ENCODE measurements around the gene NPPC.

The NPPC gene

DNA sequence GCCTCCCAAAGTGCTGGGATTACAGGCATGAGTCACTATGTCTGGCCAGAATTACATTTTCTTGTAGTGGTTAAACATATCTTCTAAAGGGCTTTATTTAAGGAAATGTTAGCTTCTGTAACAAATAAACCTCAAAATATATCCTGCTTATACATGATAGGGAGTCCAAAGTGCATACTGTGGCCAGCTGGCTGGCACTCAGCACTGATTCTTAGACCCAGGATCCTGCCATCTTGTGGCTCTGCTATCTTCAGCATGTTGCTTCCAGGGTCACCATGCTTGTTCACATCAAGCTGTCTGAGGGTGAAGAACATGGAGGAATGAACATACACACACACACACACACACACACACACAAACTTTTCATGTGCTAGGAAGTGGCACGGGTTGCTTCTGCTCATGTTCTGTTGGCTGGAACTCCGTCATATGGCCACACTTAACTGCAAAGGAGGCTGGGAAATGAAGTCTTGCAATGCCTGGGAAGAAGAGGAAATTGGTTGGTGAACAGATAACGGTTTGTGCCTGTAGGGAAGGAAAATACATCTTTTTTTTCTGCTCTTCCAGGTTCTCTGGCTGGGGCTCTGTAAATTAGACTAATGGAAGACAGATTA, 40.0 kb downstream of the NPPC start:
- Histone ChIP-seq H3K79me2 (ENCODE audit: insufficient read depth, low read length) (no peaks in the 10 kb centered on the region), H4K20me1 (ENCODE audit: insufficient read depth, low read length) (no peaks in the 10 kb centered on the region), H2AFZ (ENCODE audit: low read length) (no peak overlapping the region), H3K4me2 (ENCODE audit: low read length) (no peak overlapping the region), H3K36me3 (ENCODE audit: insufficient read depth, low read length) (no peaks in the 10 kb centered on the region), H3K27ac (ENCODE audit: low read depth, low read length, poor library complexity, severe bottlenecking) (no peak overlapping the region), H3K27me3 (ENCODE audit: insufficient read depth, low read length) (peaks cover 12% of the 10 kb centered on the region; the same call in 1 of the 2 replicates), H3K9me3 (ENCODE audit: low read length) (0 out of 2 replicates have a peak, but pooled peaks cover 2% of the 10 kb centered on the region), H3K9me2 (ENCODE audit: low read depth, low read length) (no peaks in the 10 kb centered on the region), H3K4me1 (ENCODE audit: insufficient read depth, low read length, severe bottlenecking) (no peaks in the 10 kb centered on the region), H3K4me3 (ENCODE audit: low read depth, low read length, poor library complexity, severe bottlenecking) (no peak overlapping the region), H3F3A (ENCODE audit: insufficient read depth, low read length) (no peaks in the 10 kb centered on the region), H3K9ac (ENCODE audit: low read length) (no peak overlapping the region)
- TF ChIP-seq, protein P1, sequence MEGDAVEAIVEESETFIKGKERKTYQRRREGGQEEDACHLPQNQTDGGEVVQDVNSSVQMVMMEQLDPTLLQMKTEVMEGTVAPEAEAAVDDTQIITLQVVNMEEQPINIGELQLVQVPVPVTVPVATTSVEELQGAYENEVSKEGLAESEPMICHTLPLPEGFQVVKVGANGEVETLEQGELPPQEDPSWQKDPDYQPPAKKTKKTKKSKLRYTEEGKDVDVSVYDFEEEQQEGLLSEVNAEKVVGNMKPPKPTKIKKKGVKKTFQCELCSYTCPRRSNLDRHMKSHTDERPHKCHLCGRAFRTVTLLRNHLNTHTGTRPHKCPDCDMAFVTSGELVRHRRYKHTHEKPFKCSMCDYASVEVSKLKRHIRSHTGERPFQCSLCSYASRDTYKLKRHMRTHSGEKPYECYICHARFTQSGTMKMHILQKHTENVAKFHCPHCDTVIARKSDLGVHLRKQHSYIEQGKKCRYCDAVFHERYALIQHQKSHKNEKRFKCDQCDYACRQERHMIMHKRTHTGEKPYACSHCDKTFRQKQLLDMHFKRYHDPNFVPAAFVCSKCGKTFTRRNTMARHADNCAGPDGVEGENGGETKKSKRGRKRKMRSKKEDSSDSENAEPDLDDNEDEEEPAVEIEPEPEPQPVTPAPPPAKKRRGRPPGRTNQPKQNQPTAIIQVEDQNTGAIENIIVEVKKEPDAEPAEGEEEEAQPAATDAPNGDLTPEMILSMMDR (IDR thresholded peaks at IDR 0.05; ENCODE audit: low read length) = no peak
- no peak for TF ChIP-seq EZH2 (IDR thresholded peaks at IDR 0.05; ENCODE audit: borderline replicate concordance, low read length)

DNA sequence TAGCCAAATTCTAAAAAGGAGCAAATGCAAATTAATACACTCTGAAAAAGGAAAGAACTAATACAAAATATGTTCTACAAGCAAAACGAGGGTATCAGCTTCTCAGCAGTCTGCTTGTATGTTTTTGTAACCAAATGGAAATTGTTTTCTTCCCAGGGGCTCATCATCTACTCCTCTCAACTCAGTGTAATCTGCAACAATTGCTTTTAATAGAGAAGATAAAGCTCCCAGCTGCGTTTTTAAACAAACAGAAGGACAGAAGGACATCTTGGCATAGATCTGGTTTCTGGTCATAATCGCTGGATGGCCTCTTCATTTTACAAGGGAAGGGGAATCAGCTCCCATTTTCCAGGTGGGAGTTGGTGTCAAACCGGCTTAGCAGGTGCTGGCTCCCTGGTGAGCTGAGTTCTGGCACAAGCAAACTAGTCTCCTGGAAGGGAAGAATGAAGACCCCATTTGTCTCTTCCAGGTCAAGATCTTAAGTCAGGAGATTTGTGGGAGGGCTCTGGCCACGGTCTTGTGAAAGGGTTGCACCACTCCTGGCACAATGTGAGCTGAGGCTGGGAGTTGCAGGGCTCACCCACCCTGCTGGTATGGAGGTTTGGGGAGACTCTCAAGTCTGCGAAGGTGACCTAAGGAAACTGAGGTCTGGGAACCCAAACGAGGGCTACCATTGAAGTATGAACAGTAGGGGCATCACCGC, 41.6 kb downstream of the NPPC start:
- Histone ChIP-seq H3K9me2 (ENCODE audit: low read depth, low read length) (no peaks in the 10 kb centered on the region), H3K27ac (ENCODE audit: low read depth, low read length, poor library complexity, severe bottlenecking) (no peak overlapping the region), H3K79me2 (ENCODE audit: insufficient read depth, low read length) (no peaks in the 10 kb centered on the region), H3K9me3 (ENCODE audit: low read length) (0 out of 2 replicates have a peak, but pooled peaks cover 2% of the 10 kb centered on the region), H3K36me3 (ENCODE audit: insufficient read depth, low read length) (no peaks in the 10 kb centered on the region), H3K4me1 (ENCODE audit: insufficient read depth, low read length, severe bottlenecking) (no peaks in the 10 kb centered on the region), H2AFZ (ENCODE audit: low read length) (no peak overlapping the region), H3K27me3 (ENCODE audit: insufficient read depth, low read length) (peaks cover 12% of the 10 kb centered on the region; the same call in 1 of the 2 replicates), H3K4me3 (ENCODE audit: low read depth, low read length, poor library complexity, severe bottlenecking) (no peak overlapping the region), H3K4me2 (ENCODE audit: low read length) (no peak overlapping the region), H3K9ac (ENCODE audit: low read length) (no peak overlapping the region), H3F3A (ENCODE audit: insufficient read depth, low read length) (no peaks in the 10 kb centered on the region), H4K20me1 (ENCODE audit: insufficient read depth, low read length) (no peaks in the 10 kb centered on the region)
- no peak for TF ChIP-seq EZH2 (IDR thresholded peaks at IDR 0.05; ENCODE audit: borderline replicate concordance, low read length)
- TF ChIP-seq, protein P1 (IDR thresholded peaks at IDR 0.05; ENCODE audit: low read length) = no peak

DNA sequence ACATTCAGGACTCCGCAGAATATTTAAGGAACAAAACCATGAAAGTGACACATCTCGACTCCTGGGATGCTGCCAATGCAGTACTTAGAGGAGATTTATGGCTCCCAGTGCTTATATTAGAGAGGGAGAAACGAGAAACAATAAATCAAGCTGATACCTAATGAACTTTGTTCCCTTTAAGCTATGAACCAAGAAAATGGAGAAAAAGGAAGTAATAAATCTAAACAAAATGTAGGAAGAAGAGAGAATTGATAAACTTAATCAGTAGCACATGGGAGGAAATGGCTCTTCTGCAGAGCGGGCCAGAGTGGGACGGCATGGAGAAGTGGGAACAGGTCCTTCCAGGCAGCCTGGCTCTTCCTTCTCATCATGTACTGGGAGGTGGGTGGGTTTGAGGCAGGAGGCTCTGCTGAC, 42.7 kb downstream of the NPPC start:
- H3K4me2 ChIP-seq (ENCODE audit: low read length) = no peak overlapping the region
- TF ChIP-seq, protein P1 (IDR thresholded peaks at IDR 0.05; ENCODE audit: low read length) = no peak
- TF ChIP-seq EZH2 (IDR thresholded peaks at IDR 0.05; ENCODE audit: borderline replicate concordance, low read length) = no peak
- peaks cover 12% of the 10 kb centered on the region; the same call in 1 of the 2 replicates for H3K27me3 ChIP-seq (ENCODE audit: insufficient read depth, low read length)
- no peaks in the 10 kb centered on the region for H4K20me1 ChIP-seq (ENCODE audit: insufficient read depth, low read length)
- no peak overlapping the region for H2AFZ ChIP-seq (ENCODE audit: low read length)
- no peak overlapping the region for H3K4me3 ChIP-seq (ENCODE audit: low read depth, low read length, poor library complexity, severe bottlenecking)
- H3K36me3 ChIP-seq (ENCODE audit: insufficient read depth, low read length) = no peaks in the 10 kb centered on the region
- no peaks in the 10 kb centered on the region for H3K9me2 ChIP-seq (ENCODE audit: low read depth, low read length)
- H3K4me1 ChIP-seq (ENCODE audit: insufficient read depth, low read length, severe bottlenecking) = no peaks in the 10 kb centered on the region
- no peaks in the 10 kb centered on the region for H3F3A ChIP-seq (ENCODE audit: insufficient read depth, low read length)
- no peak overlapping the region for H3K27ac ChIP-seq (ENCODE audit: low read depth, low read length, poor library complexity, severe bottlenecking)
- H3K79me2 ChIP-seq (ENCODE audit: insufficient read depth, low read length) = no peaks in the 10 kb centered on the region
- no peak overlapping the region for H3K9ac ChIP-seq (ENCODE audit: low read length)
- 0 out of 2 replicates have a peak, but pooled peaks cover 2% of the 10 kb centered on the region for H3K9me3 ChIP-seq (ENCODE audit: low read length)

Data from OCI-LY1 (cell line).